GM23248 (cell line): ENCODE results near the gene LGALS7B. TPM values are rescaled to one million over a fixed set of nuclear protein-coding genes. Genes with fewer than 3 reads are reported as not detected.
"Not testable (repeated sequence)": the region's sequence is repeated elsewhere in the genome, so short reads cannot be mapped to it uniquely, and the experiment has no call there.

Source experiments
- DNase-seq: peaks from one replicate; pipeline ENCODE4 v3.0.0-alpha.2; 2015
- H2AFZ ChIP-seq: fragments of 200-600 bp; sonication (generic); 2 replicates; pipeline ENCODE4 v1.6.1; 2016; ENCODE audit warnings: antibody characterized with exemption
- H3F3A ChIP-seq: fragments of 200-600 bp; sonication (generic); 2 replicates; pipeline ENCODE4 v1.6.1; 2016; ENCODE audit warnings: mild to moderate bottlenecking, antibody characterized with exemption, mixed run types; ENCODE audit not compliant: insufficient read depth
- H3K27ac ChIP-seq: fragments of 200-600 bp; sonication (generic); 2 replicates; pipeline ENCODE4 v1.5.1; 2016; ENCODE audit warnings: mild to moderate bottlenecking
- H3K27me3 ChIP-seq: fragments of 200-600 bp; sonication (generic); replicated peaks from 2 replicates; pipeline ENCODE4 v1.6.1; 2016; ENCODE audit warnings: mild to moderate bottlenecking; ENCODE audit not compliant: insufficient read depth
- H3K36me3 ChIP-seq: fragments of 200-600 bp; sonication (generic); 2 replicates; pipeline ENCODE4 v1.6.1; 2016; ENCODE audit warnings: low read depth, mild to moderate bottlenecking
- H3K4me1 ChIP-seq: fragments of 200-600 bp; sonication (generic); 2 replicates; pipeline ENCODE4 v1.6.1; 2016; ENCODE audit warnings: mild to moderate bottlenecking; ENCODE audit not compliant: insufficient read depth
- H3K4me2 ChIP-seq: fragments of 200-600 bp; sonication (generic); one replicate; pipeline ENCODE4 v1.6.1; 2016; ENCODE audit warnings: mild to moderate bottlenecking; ENCODE audit not compliant: unreplicated experiment
- H3K4me3 ChIP-seq: fragments of 200-600 bp; sonication (generic); 2 replicates; pipeline ENCODE4 v1.5.1; 2016; ENCODE audit warnings: mild to moderate bottlenecking
- H3K79me2 ChIP-seq: fragments of 200-600 bp; sonication (generic); 2 replicates; pipeline ENCODE4 v1.6.1; 2016; ENCODE audit warnings: mild to moderate bottlenecking; ENCODE audit not compliant: insufficient read depth
- H3K9ac ChIP-seq: fragments of 200-600 bp; sonication (generic); 2 replicates; pipeline ENCODE4 v1.6.1; 2016; ENCODE audit warnings: mild to moderate bottlenecking
- H3K9me2 ChIP-seq: fragments of 200-600 bp; sonication (generic); 2 replicates; pipeline ENCODE4 v1.6.1; 2016; ENCODE audit warnings: mixed run types, mild to moderate bottlenecking, moderate library complexity; ENCODE audit not compliant: insufficient read depth
- H3K9me3 ChIP-seq: fragments of 200-600 bp; sonication (generic); one replicate; pipeline ENCODE4 v1.6.1; 2017; ENCODE audit warnings: low read depth
- H4K20me1 ChIP-seq: fragments of 200-600 bp; sonication (generic); 2 replicates; pipeline ENCODE4 v1.6.0; 2016; ENCODE audit not compliant: insufficient read depth
- EZH2 ChIP-seq: fragments of 200-600 bp; sonication (generic); IDR thresholded peaks from 2 replicates; pipeline ENCODE4 v1.6.1; 2018; ENCODE audit warnings: antibody characterized with exemption, mild to moderate bottlenecking; ENCODE audit not compliant: insufficient read depth, poor library complexity, severe bottlenecking
- EZH2phosphoT487 ChIP-seq: fragments of 200-600 bp; sonication (generic); IDR thresholded peaks from 2 replicates; pipeline ENCODE4 v1.6.1; 2018; ENCODE audit warnings: antibody characterized with exemption, moderate library complexity, mild to moderate bottlenecking, low read depth; ENCODE audit not compliant: insufficient read depth
- WGBS, 2 experiments: methylation state at CpG; one replicate each; pipeline ENCODE4 v1.1.6; 2015 to 2017; ENCODE audit warnings: low lambda C conversion rate in 2 of 2, low coverage in 1 of 2; ENCODE audit errors: missing lambda C conversion rate in 2 of 2; 5-methylcytosine and 5-hydroxymethylcytosine counted together
- in situ Hi-C: fragments of 300-500 bp; cut with MboI; formaldehyde crosslinking; loops from 2 replicates; pipeline ENCODE4 v1.15.0; 2020
- polyA plus RNA-seq: library from polyadenylated mRNA; unstranded; fragments of >200 nt; fragmentation: Nextera tagmentation; extraction: Ambion mirVana; gene quantifications from 2 replicates; pipeline ENCODE4 v1.2.1, GENCODE V29; 2016
- total RNA-seq: library from RNA; depleted of rRNA; stranded (reverse); fragments of >200 nt; shearing (Covaris generic); gene quantifications from 2 replicates; pipeline ENCODE4 v1.2.3, GENCODE V29; 2014

LGALS7B gene
- total and polyA plus RNA-seq, 2 experiments from 2014 or later, result not detected

- WGBS, 2 experiments, result 62 to 63% methylated on average over 7 of the region's 7 CpGs
- no peak overlapping the region for H3K9ac ChIP-seq
- H3K9me2 ChIP-seq, result no peaks in the 10 kb centered on the region
- H3K79me2 ChIP-seq, result no peaks in the 10 kb centered on the region
- H3K9me3 ChIP-seq, result no peaks in the 10 kb centered on the region
- in situ Hi-C loops, result no loop called here
- no peak for TF ChIP-seq EZH2phosphoT487
- no peak for TF ChIP-seq EZH2
- DNase-seq, result no peak
- no peaks in the 10 kb centered on the region for H3K4me1 ChIP-seq
- no peak overlapping the region for H3K4me2 ChIP-seq
- no peak overlapping the region for H3K4me3 ChIP-seq
- H2AFZ ChIP-seq, result no peak overlapping the region
- no peak overlapping the region for H3K27ac ChIP-seq
- H3K27me3 ChIP-seq, result peaks cover 17% of the 10 kb centered on the region; the same call in 1 of the 2 replicates
- no peaks in the 10 kb centered on the region for H3K36me3 ChIP-seq
- H3F3A ChIP-seq, result no peaks in the 10 kb centered on the region
- no peaks in the 10 kb centered on the region for H4K20me1 ChIP-seq
Measured at GRCh38 chr19:38781058-38781457, 7.9 kb upstream of the LGALS7B start.

- H4K20me1 ChIP-seq, H3K36me3 ChIP-seq, H3K4me2 ChIP-seq, H3K27ac ChIP-seq, H3K9ac ChIP-seq, H2AFZ ChIP-seq, H3F3A ChIP-seq, H3K9me3 ChIP-seq, H3K4me3 ChIP-seq, H3K9me2 ChIP-seq, in situ Hi-C loops, DNase-seq, H3K4me1 ChIP-seq, H3K79me2 ChIP-seq: not testable (repeated sequence)
- peaks cover 17% of the 10 kb centered on the region; the same call in 1 of the 2 replicates for H3K27me3 ChIP-seq
- WGBS, 2 experiments, result 86 to 91% methylated on average over 13 of the region's 13 CpGs
Measured at GRCh38 chr19:38782212-38782611, 6.8 kb upstream of the LGALS7B start.

- no peaks in the 10 kb centered on the region for H3K4me1 ChIP-seq
- H3K9me3 ChIP-seq, result no peaks in the 10 kb centered on the region
- no peaks in the 10 kb centered on the region for H3K79me2 ChIP-seq
- in situ Hi-C loops, result no loop called here
- no peak overlapping the region for H2AFZ ChIP-seq
- no peak overlapping the region for H3K27ac ChIP-seq
- peaks cover 16% of the 10 kb centered on the region; the same call in 1 of the 2 replicates for H3K27me3 ChIP-seq
- H3K9me2 ChIP-seq, result no peaks in the 10 kb centered on the region
- no peaks in the 10 kb centered on the region for H4K20me1 ChIP-seq
- no peak overlapping the region for H3K4me2 ChIP-seq
- no peak overlapping the region for H3K4me3 ChIP-seq
- no peak for DNase-seq
- 51 to 53% methylated on average over 3 of the region's 3 CpGs for WGBS, 2 experiments
- no peaks in the 10 kb centered on the region for H3K36me3 ChIP-seq
- H3K9ac ChIP-seq, result no peak overlapping the region
- TF ChIP-seq EZH2 (no peak), EZH2phosphoT487 (no peak)
- H3F3A ChIP-seq, result no peaks in the 10 kb centered on the region
Measured at GRCh38 chr19:38784224-38784623, 4.8 kb upstream of the LGALS7B start.

- in situ Hi-C loops, result no loop called here
- Histone ChIP-seq H3K9me3 (no peaks in the 10 kb centered on the region), H3F3A (no peaks in the 10 kb centered on the region), H4K20me1 (no peaks in the 10 kb centered on the region), H3K27me3 (peaks cover 6% of the 10 kb centered on the region; the same call in 1 of the 2 replicates), H3K4me1 (no peaks in the 10 kb centered on the region), H3K27ac (no peak overlapping the region), H3K9ac (no peak overlapping the region), H3K9me2 (no peaks in the 10 kb centered on the region), H3K36me3 (no peaks in the 10 kb centered on the region), H3K4me3 (no peak overlapping the region), H3K4me2 (no peak overlapping the region), H2AFZ (no peak overlapping the region), H3K79me2 (no peaks in the 10 kb centered on the region)
- WGBS, 2 experiments, result 80 to 88% methylated on average over 7 of the region's 7 CpGs
- DNase-seq, result no peak
- TF ChIP-seq EZH2 (no peak), EZH2phosphoT487 (no peak)
Measured at GRCh38 chr19:38785187-38785699, 3.8 kb upstream of the LGALS7B start.

- H3K36me3 ChIP-seq, H3K79me2 ChIP-seq, DNase-seq, H3K9me3 ChIP-seq, H3K27me3 ChIP-seq, H3K9ac ChIP-seq, H3K4me2 ChIP-seq, H3K4me1 ChIP-seq, H3K27ac ChIP-seq, H2AFZ ChIP-seq, H3K4me3 ChIP-seq, H3F3A ChIP-seq, H3K9me2 ChIP-seq, H4K20me1 ChIP-seq, in situ Hi-C loops: not testable (repeated sequence)
- WGBS, 2 experiments, result 72 to 83% methylated on average over 3 of the region's 3 CpGs
Measured at GRCh38 chr19:38786061-38786460, 2.9 kb upstream of the LGALS7B start.
